Measurements from ENCODE around the gene ZSWIM2.
"Not testable (repeated sequence)": the region's sequence is repeated elsewhere in the genome, so short reads cannot be mapped to it uniquely, and the experiment has no call there.

ZSWIM2 gene

GRCh38 chr2:186848873-186849578, at the start of gene ZSWIM2:
ZSWIM2 (minus strand) TSS chr2:186849170; CDS start chr2:186849130, 40 bp downstream.
- DNase-seq = peak; percentile 83

- not testable (repeated sequence) for DNase-seq
These were observed 47.2 kb upstream of the ZSWIM2 start for GRCh38 chr2:186896220-186896619.

- no peak for DNase-seq
These were observed 46.5 kb upstream of the ZSWIM2 start for GRCh38 chr2:186895451-186895850.

- no peak for DNase-seq
These were observed 45.5 kb upstream of the ZSWIM2 start for GRCh38 chr2:186894478-186894877.

GRCh38 chr2:186892821-186893220, 43.9 kb upstream of the ZSWIM2 start:
- DNase-seq = no peak

- peak; percentile 65 for DNase-seq
These were observed 42.2 kb upstream of the ZSWIM2 start for GRCh38 chr2:186891185-186891621.

- no peak for DNase-seq
These were observed 40.3 kb upstream of the ZSWIM2 start for GRCh38 chr2:186889101-186889879.

- DNase-seq = no peak
These were observed 38.4 kb upstream of the ZSWIM2 start for GRCh38 chr2:186887107-186888090.

- no peak for DNase-seq
These were observed 35.6 kb upstream of the ZSWIM2 start for GRCh38 chr2:186884587-186884986.

- no peak for DNase-seq
These were observed 34.7 kb upstream of the ZSWIM2 start for GRCh38 chr2:186883666-186884065.

- no peak for DNase-seq
These were observed 33.6 kb upstream of the ZSWIM2 start for GRCh38 chr2:186882511-186883071.

GRCh38 chr2:186881660-186882059, 32.7 kb upstream of the ZSWIM2 start:
- no peak for DNase-seq

- DNase-seq = no peak
These were observed 30.3 kb upstream of the ZSWIM2 start for GRCh38 chr2:186879312-186879711.

GRCh38 chr2:186874713-186875112, 25.7 kb upstream of the ZSWIM2 start:
- no peak for DNase-seq

- DNase-seq = no peak
These were observed 22.9 kb upstream of the ZSWIM2 start for GRCh38 chr2:186871881-186872280.

- no peak for DNase-seq
These were observed 19.4 kb upstream of the ZSWIM2 start for GRCh38 chr2:186868344-186868743.

GRCh38 chr2:186862869-186863709, 14.1 kb upstream of the ZSWIM2 start:
- DNase-seq = no peak

GRCh38 chr2:186855216-186855615, 6.2 kb upstream of the ZSWIM2 start:
- no peak for DNase-seq

- DNase-seq = peak; percentile 1
These were observed 5.0 kb upstream of the ZSWIM2 start for GRCh38 chr2:186853951-186854350.

- DNase-seq = no peak
These were observed 3.5 kb upstream of the ZSWIM2 start for GRCh38 chr2:186852508-186852907.

GRCh38 chr2:186842373-186842772, 6.6 kb downstream of the ZSWIM2 start:
- DNase-seq = no peak

GRCh38 chr2:186841940-186842339, 7.0 kb downstream of the ZSWIM2 start:
- DNase-seq = peak; percentile 15

All from NCI-H226 (cell line).